K562 treated with DMSO at 1 percent for 12 hours (cell line): Measurements from ENCODE around the gene CHCHD2. TPM values are rescaled to one million over a fixed set of nuclear protein-coding genes. Genes with fewer than 3 reads are reported as not detected.

Experiments
- total RNA-seq: library from RNA; unstranded; fragments of 300-600 nt; gene quantifications from 2 replicates; pipeline ENCODE4 v1.2.3, GENCODE V29; 2022; ENCODE audit not compliant: insufficient read depth

CHCHD2 gene
- 831 and 1,113 TPM in 2 replicates for total RNA-seq

GRCh38 chr7:56106108-56107073 lies at the start of gene CHCHD2:
Gene CHCHD2, minus strand, starts transcription at chr7:56106476. Its CDS starts 63 bp downstream, at chr7:56106413.

GRCh38 chr7:56115852-56116538 lies 9.7 kb upstream of the CHCHD2 start, which contains the start of gene NUPR2:
Gene NUPR2, minus strand, starts transcription at chr7:56116417. Its CDS starts 103 bp downstream, at chr7:56116314.

GRCh38 chr7:56092789-56093531 lies 13.3 kb downstream of the CHCHD2 start, which contains the start of gene PHKG1:
Gene PHKG1, minus strand, starts transcription at chr7:56092952. Its CDS starts 4,011 bp downstream, at chr7:56088941.

DNA sequence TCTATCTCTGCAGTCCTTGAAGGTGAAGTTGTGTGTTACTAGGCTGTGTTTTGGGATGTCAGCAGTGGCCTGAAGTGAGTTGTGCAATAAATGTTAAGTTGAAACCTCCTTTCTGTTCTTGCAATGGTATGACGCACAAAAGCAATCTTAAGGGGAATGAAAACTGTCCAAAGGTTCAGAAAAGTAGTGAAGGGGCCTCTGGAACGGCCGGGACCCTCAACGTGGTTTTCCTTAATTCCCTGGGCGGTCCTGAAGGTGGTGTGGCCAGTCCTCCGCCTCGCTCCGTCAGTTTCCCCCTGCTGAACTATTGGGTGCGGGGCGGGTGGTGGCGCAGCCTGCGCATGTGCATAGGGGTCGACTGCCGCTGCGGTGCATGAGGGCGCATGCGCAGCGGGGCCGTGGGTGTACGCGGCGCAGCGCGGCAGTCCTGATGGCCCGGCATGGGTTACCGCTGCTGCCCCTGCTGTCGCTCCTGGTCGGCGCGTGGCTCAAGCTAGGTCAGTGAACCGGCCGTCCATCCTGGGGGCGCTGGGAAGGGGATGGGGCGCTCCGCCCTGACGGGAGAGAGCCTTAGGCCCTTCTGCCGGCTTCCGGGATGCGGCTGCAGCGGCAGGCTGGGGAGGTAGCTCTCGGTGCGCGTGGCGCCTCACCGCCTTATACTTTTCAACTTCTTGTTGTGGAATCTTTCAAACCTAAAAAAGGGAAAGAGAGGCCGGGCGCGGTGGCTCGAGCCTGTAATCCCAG lies 42.2 kb downstream of the CHCHD2 start, which contains the start of gene SUMF2:
Gene SUMF2 (plus strand): TSS at position 405 of the 744 bp plus-strand sequence. CDS start 26 bp downstream, at position 431.

Other genes starting within 250 kb of the CHCHD2 start
- 0.34 TPM in 1 of 2 replicates, not detected in the other for gene SEPTIN14, start 243.7 kb downstream of the CHCHD2 start, total RNA-seq
- 0.27 and 1.6 TPM in 2 replicates for gene ZNF713, start 219.0 kb downstream of the CHCHD2 start, total RNA-seq
- gene MRPS17, start 154.6 kb downstream of the CHCHD2 start, total RNA-seq: 9.5 and 9.7 TPM in 2 replicates
- gene NIPSNAP2, start 141.9 kb downstream of the CHCHD2 start, total RNA-seq: 26.0 and 57.8 TPM in 2 replicates
- gene PSPH, start 55.0 kb downstream of the CHCHD2 start, total RNA-seq: 20.4 and 41.4 TPM in 2 replicates
- gene CCT6A, start 54.7 kb downstream of the CHCHD2 start, total RNA-seq: 129 and 159 TPM in 2 replicates
- gene SUMF2, start 42.2 kb downstream of the CHCHD2 start, total RNA-seq: 49.0 and 69.1 TPM in 2 replicates
- 4.8 TPM in 1 of 2 replicates, not detected in the other for gene PHKG1, start 13.5 kb downstream of the CHCHD2 start, total RNA-seq
- not detected in 2 replicates for gene NUPR2, start 9.9 kb upstream of the CHCHD2 start, total RNA-seq